GM23248 (cell line): Measurements from ENCODE around the gene SDR9C7. TPM values are rescaled to one million over a fixed set of nuclear protein-coding genes. Genes with fewer than 3 reads are reported as not detected.
"Not testable (repeated sequence)": the region's sequence is repeated elsewhere in the genome, so short reads cannot be mapped to it uniquely, and the experiment has no call there.

Source experiments
- DNase-seq: peaks from one replicate; pipeline ENCODE4 v3.0.0-alpha.2; 2015
- H2AFZ ChIP-seq: fragments of 200-600 bp; sonication (generic); 2 replicates; pipeline ENCODE4 v1.6.1; 2016; ENCODE audit warnings: antibody characterized with exemption
- H3F3A ChIP-seq: fragments of 200-600 bp; sonication (generic); 2 replicates; pipeline ENCODE4 v1.6.1; 2016; ENCODE audit warnings: mild to moderate bottlenecking, antibody characterized with exemption, mixed run types; ENCODE audit not compliant: insufficient read depth
- H3K27ac ChIP-seq: fragments of 200-600 bp; sonication (generic); 2 replicates; pipeline ENCODE4 v1.5.1; 2016; ENCODE audit warnings: mild to moderate bottlenecking
- H3K27me3 ChIP-seq: fragments of 200-600 bp; sonication (generic); replicated peaks from 2 replicates; pipeline ENCODE4 v1.6.1; 2016; ENCODE audit warnings: mild to moderate bottlenecking; ENCODE audit not compliant: insufficient read depth
- H3K36me3 ChIP-seq: fragments of 200-600 bp; sonication (generic); 2 replicates; pipeline ENCODE4 v1.6.1; 2016; ENCODE audit warnings: low read depth, mild to moderate bottlenecking
- H3K4me1 ChIP-seq: fragments of 200-600 bp; sonication (generic); 2 replicates; pipeline ENCODE4 v1.6.1; 2016; ENCODE audit warnings: mild to moderate bottlenecking; ENCODE audit not compliant: insufficient read depth
- H3K4me2 ChIP-seq: fragments of 200-600 bp; sonication (generic); one replicate; pipeline ENCODE4 v1.6.1; 2016; ENCODE audit warnings: mild to moderate bottlenecking; ENCODE audit not compliant: unreplicated experiment
- H3K4me3 ChIP-seq: fragments of 200-600 bp; sonication (generic); 2 replicates; pipeline ENCODE4 v1.5.1; 2016; ENCODE audit warnings: mild to moderate bottlenecking
- H3K79me2 ChIP-seq: fragments of 200-600 bp; sonication (generic); 2 replicates; pipeline ENCODE4 v1.6.1; 2016; ENCODE audit warnings: mild to moderate bottlenecking; ENCODE audit not compliant: insufficient read depth
- H3K9ac ChIP-seq: fragments of 200-600 bp; sonication (generic); 2 replicates; pipeline ENCODE4 v1.6.1; 2016; ENCODE audit warnings: mild to moderate bottlenecking
- H3K9me2 ChIP-seq: fragments of 200-600 bp; sonication (generic); 2 replicates; pipeline ENCODE4 v1.6.1; 2016; ENCODE audit warnings: mixed run types, mild to moderate bottlenecking, moderate library complexity; ENCODE audit not compliant: insufficient read depth
- H3K9me3 ChIP-seq: fragments of 200-600 bp; sonication (generic); one replicate; pipeline ENCODE4 v1.6.1; 2017; ENCODE audit warnings: low read depth
- H4K20me1 ChIP-seq: fragments of 200-600 bp; sonication (generic); 2 replicates; pipeline ENCODE4 v1.6.0; 2016; ENCODE audit not compliant: insufficient read depth
- EZH2 ChIP-seq: fragments of 200-600 bp; sonication (generic); IDR thresholded peaks from 2 replicates; pipeline ENCODE4 v1.6.1; 2018; ENCODE audit warnings: antibody characterized with exemption, mild to moderate bottlenecking; ENCODE audit not compliant: insufficient read depth, poor library complexity, severe bottlenecking
- EZH2phosphoT487 ChIP-seq: fragments of 200-600 bp; sonication (generic); IDR thresholded peaks from 2 replicates; pipeline ENCODE4 v1.6.1; 2018; ENCODE audit warnings: antibody characterized with exemption, moderate library complexity, mild to moderate bottlenecking, low read depth; ENCODE audit not compliant: insufficient read depth
- WGBS, 2 experiments: methylation state at CpG; one replicate each; pipeline ENCODE4 v1.1.6; 2015 to 2017; ENCODE audit warnings: low lambda C conversion rate in 2 of 2, low coverage in 1 of 2; ENCODE audit errors: missing lambda C conversion rate in 2 of 2; 5-methylcytosine and 5-hydroxymethylcytosine counted together
- in situ Hi-C: fragments of 300-500 bp; cut with MboI; formaldehyde crosslinking; loops from 2 replicates; pipeline ENCODE4 v1.15.0; 2020
- polyA plus RNA-seq: library from polyadenylated mRNA; unstranded; fragments of >200 nt; fragmentation: Nextera tagmentation; extraction: Ambion mirVana; gene quantifications from 2 replicates; pipeline ENCODE4 v1.2.1, GENCODE V29; 2016
- total RNA-seq: library from RNA; depleted of rRNA; stranded (reverse); fragments of >200 nt; shearing (Covaris generic); gene quantifications from 2 replicates; pipeline ENCODE4 v1.2.3, GENCODE V29; 2014; rRNA removed

The SDR9C7 gene
- total RNA-seq (not detected in 2 replicates), polyA plus RNA-seq (not detected in 2 replicates)

- Histone ChIP-seq H3K27me3 (peaks cover 8% of the 10 kb centered on the region; the same call in 1 of the 2 replicates), H4K20me1 (no peaks in the 10 kb centered on the region), H3K27ac (no peak within 1 kb of the TSS), H3K9me2 (no peaks in the 10 kb centered on the region), H3K4me1 (peaks cover 5% of the 10 kb centered on the region; the same call in 1 of the 2 replicates), H3K9me3 (no peaks in the 10 kb centered on the region), H3K4me3 (no peak within 1 kb of the TSS), H3K4me2 (no peak within 1 kb of the TSS), H2AFZ (no peak within 1 kb of the TSS), H3F3A (no peaks in the 10 kb centered on the region), H3K9ac (no peak within 1 kb of the TSS), H3K79me2 (no peaks in the 10 kb centered on the region), H3K36me3 (no peaks in the 10 kb centered on the region)
- in situ Hi-C loops, result no loop called here
- no peak for DNase-seq
- WGBS, 2 experiments, result 76 to 80% methylated on average over 15 of the region's 15 CpGs
- TF ChIP-seq EZH2 (no peak), EZH2phosphoT487 (no peak)
Observed at GRCh38 chr12:56933826-56934625, at the start of gene SDR9C7. Gene SDR9C7 (minus strand): TSS chr12:56934408. CDS start chr12:56934261, 147 bp downstream.

GRCh38 chr12:56983386-56983785 is 49.2 kb upstream of the SDR9C7 start:
- no peaks in the 10 kb centered on the region for H3K9me3 ChIP-seq
- no peaks in the 10 kb centered on the region for H3K79me2 ChIP-seq
- TF ChIP-seq EZH2, result no peak
- TF ChIP-seq EZH2phosphoT487, result no peak
- H3K36me3 ChIP-seq, result no peaks in the 10 kb centered on the region
- H3F3A ChIP-seq, result no peaks in the 10 kb centered on the region
- no peak overlapping the region for H3K4me3 ChIP-seq
- H3K27ac ChIP-seq, result no peak overlapping the region
- in situ Hi-C loops, result no loop called here
- no peaks in the 10 kb centered on the region for H4K20me1 ChIP-seq
- no peaks in the 10 kb centered on the region for H3K27me3 ChIP-seq
- H3K4me1 ChIP-seq, result no peaks in the 10 kb centered on the region
- DNase-seq, result no peak
- no peak overlapping the region for H2AFZ ChIP-seq
- H3K4me2 ChIP-seq, result no peak overlapping the region
- H3K9ac ChIP-seq, result no peak overlapping the region
- no peaks in the 10 kb centered on the region for H3K9me2 ChIP-seq
- WGBS, 2 experiments, result 51 to 58% methylated on average over 4 of the region's 4 CpGs

- H4K20me1 ChIP-seq, H3K9ac ChIP-seq, H3K27ac ChIP-seq, H3K4me3 ChIP-seq, DNase-seq, H3K9me3 ChIP-seq, H3K36me3 ChIP-seq, H2AFZ ChIP-seq, H3K79me2 ChIP-seq, H3K9me2 ChIP-seq, H3K27me3 ChIP-seq, H3K4me1 ChIP-seq, H3F3A ChIP-seq, H3K4me2 ChIP-seq, in situ Hi-C loops: not testable (repeated sequence)
- 57 to 68% methylated on average over 2 to 3 of the region's 3 CpGs for WGBS, 2 experiments
Observed at GRCh38 chr12:56982578-56983236, 48.5 kb upstream of the SDR9C7 start.

GRCh38 chr12:56980941-56981530 is 46.8 kb upstream of the SDR9C7 start:
- no peak overlapping the region for H2AFZ ChIP-seq
- no peaks in the 10 kb centered on the region for H3K79me2 ChIP-seq
- no peak overlapping the region for H3K4me2 ChIP-seq
- H3K27me3 ChIP-seq, result 0 out of 2 replicates have a peak, but pooled peaks cover under 1% of the 10 kb centered on the region
- H3K9me2 ChIP-seq, result no peaks in the 10 kb centered on the region
- H3K27ac ChIP-seq, result no peak overlapping the region
- no peak overlapping the region for H3K4me3 ChIP-seq
- no peak for TF ChIP-seq EZH2phosphoT487
- TF ChIP-seq EZH2, result no peak
- in situ Hi-C loops, result no loop called here
- H3F3A ChIP-seq, result no peaks in the 10 kb centered on the region
- no peaks in the 10 kb centered on the region for H3K36me3 ChIP-seq
- H4K20me1 ChIP-seq, result no peaks in the 10 kb centered on the region
- no peak for DNase-seq
- H3K9ac ChIP-seq, result no peak overlapping the region
- no peaks in the 10 kb centered on the region for H3K9me3 ChIP-seq
- WGBS, 2 experiments, result 55 to 62% methylated on average over 4 of the region's 4 CpGs
- H3K4me1 ChIP-seq, result no peaks in the 10 kb centered on the region
